K562 (cell line): ENCODE measurements around the gene DGUOK. TPM values are rescaled to one million over a fixed set of nuclear protein-coding genes. Genes with fewer than 3 reads are reported as not detected.

Experiments used
- CHD7 ChIP-seq: fragments of 200-600 bp; sonication (generic); IDR thresholded peaks from one replicate; pipeline ENCODE4 v1.6.1; 2012; ENCODE audit warnings: mild to moderate bottlenecking, low read depth, low read length, inconsistent platforms
- polyA plus RNA-seq, 8 experiments: library from polyadenylated mRNA; depleted of rRNA in 4 of 8; stranded (reverse) in 5 of 8; unstranded in 3 of 8; fragments of >200 nt; fragmentation: Nextera tagmentation in 2 of 8; fragmentation: Illumina TruSeq in 1 of 8; extraction: Ambion mirVana in 2 of 8; extraction: Trizol in 1 of 8; gene quantifications; 2 replicates each; pipeline versions ENCODE4 v1.2.1 to v1.2.3, GENCODE V29; 2011 to 2014; ENCODE audit warnings: inconsistent platforms in 1 of 8, missing spikeins in 1 of 8
- total RNA-seq, 7 experiments: library from RNA; depleted of rRNA in 6 of 7; stranded (reverse); fragments of >200 nt in 6 of 7; fragmentation: Illumina TruSeq in 2 of 7; extraction: Trizol in 2 of 7; gene quantifications; 2 replicates each; pipeline versions ENCODE4 v1.2.1 to v1.2.3, GENCODE V29; 2011 to 2021; ENCODE audit warnings: low replicate concordance in 1 of 7

DGUOK gene
- total and polyA plus RNA-seq, 9 of the 15 experiments (the other 6 are each of a cell fraction or from before 2014, with no cell fraction given) = 67.0 to 288 (median 126) TPM

GRCh38 chr2:74004212-74005182 is 77.8 kb downstream of the DGUOK start (continued):
- no peak for TF ChIP-seq CHD7
